Stomach smooth muscle (tissue), 2 donors: ENCODE measurements around the gene MMP28.

Experiments
- H3K27ac ChIP-seq: one replicate; pipeline ENCODE4 v1.7.0; 2013; ENCODE audit warnings: mild to moderate bottlenecking, low read length, inconsistent platforms
- H3K27me3 ChIP-seq, 2 donors: one replicate each; pipeline ENCODE4 v1.7.0; 2013; ENCODE audit warnings: low read length in 2 of 2; ENCODE audit not compliant: insufficient read depth in 2 of 2, control insufficient read depth in 1 of 2
- H3K36me3 ChIP-seq, 2 donors: one replicate each; pipeline ENCODE4 v1.7.0; 2013; ENCODE audit warnings: low read length in 2 of 2; ENCODE audit not compliant: control insufficient read depth in 2 of 2, insufficient read depth in 2 of 2
- H3K4me1 ChIP-seq: one replicate; pipeline ENCODE4 v1.7.0; 2013; ENCODE audit warnings: low read length; ENCODE audit not compliant: control insufficient read depth, insufficient read depth
- H3K4me3 ChIP-seq, 2 donors: one replicate each; pipeline ENCODE4 v1.7.0; 2013; ENCODE audit warnings: low read length in 2 of 2
- H3K9ac ChIP-seq, 2 donors: one replicate each; pipeline ENCODE4 v1.7.0; 2013; ENCODE audit warnings: low read length in 2 of 2, mild to moderate bottlenecking in 1 of 2
- H3K9me3 ChIP-seq, 2 donors: one replicate each; pipeline ENCODE4 v1.7.0; 2013; ENCODE audit warnings: low read length in 2 of 2; ENCODE audit not compliant: control insufficient read depth in 2 of 2
- donor health status: healthy.
- donor health status: Pancreatic carcinoma.

Gene MMP28

DNA sequence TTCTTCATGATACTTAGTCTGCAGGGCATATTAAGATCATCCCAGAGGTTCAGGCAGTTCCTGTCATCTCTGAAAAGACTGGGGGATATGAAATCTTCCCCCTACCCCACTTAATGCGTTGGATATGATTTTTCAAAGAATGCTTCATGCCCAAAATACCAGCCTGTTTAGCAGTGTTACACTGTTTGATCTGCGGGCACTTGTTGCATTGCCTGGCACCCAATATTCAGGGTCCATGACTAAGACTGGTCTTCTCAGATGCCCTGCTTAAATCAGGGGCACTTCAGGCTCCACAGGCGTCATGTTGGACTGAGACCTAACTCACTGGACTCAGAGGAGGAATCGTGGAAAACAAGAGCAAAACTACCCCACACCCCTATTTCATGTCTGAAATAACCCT is 70.4 kb downstream of the MMP28 start:
- H3K27me3 ChIP-seq: no peaks in the 10 kb centered on the region
- H3K9ac ChIP-seq: no peak overlapping the region
- peaks cover 22 to 31% of the 10 kb centered on the region in 2 donors for H3K36me3 ChIP-seq
- H3K4me1 ChIP-seq: peaks cover 5% of the 10 kb centered on the region
- H3K27ac ChIP-seq: no peak overlapping the region
- no peaks in the 10 kb centered on the region for H3K9me3 ChIP-seq
- H3K4me3 ChIP-seq: no peak overlapping the region

DNA sequence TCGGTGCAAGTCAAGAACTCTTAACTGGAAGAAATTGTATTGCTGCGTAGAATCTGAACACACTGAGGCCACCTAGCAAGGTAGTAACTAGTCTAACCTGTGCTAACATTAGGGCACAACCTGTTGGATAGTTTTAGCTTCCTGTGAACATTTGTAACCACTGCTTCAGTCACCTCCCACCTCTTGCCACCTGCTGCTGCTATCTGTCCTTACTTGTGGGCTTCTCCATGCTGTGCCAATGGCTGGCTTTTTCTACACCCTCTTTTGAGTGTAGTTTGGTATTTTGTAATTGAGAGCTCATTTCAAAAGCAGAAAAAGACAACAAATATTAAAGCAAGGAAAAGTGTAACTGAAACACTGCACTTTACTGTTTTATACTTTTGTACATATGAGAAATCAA is 71.7 kb downstream of the MMP28 start:
- Histone ChIP-seq H3K4me1 (peaks cover 5% of the 10 kb centered on the region), H3K36me3 (peaks cover 22 to 31% of the 10 kb centered on the region in 2 donors)

DNA sequence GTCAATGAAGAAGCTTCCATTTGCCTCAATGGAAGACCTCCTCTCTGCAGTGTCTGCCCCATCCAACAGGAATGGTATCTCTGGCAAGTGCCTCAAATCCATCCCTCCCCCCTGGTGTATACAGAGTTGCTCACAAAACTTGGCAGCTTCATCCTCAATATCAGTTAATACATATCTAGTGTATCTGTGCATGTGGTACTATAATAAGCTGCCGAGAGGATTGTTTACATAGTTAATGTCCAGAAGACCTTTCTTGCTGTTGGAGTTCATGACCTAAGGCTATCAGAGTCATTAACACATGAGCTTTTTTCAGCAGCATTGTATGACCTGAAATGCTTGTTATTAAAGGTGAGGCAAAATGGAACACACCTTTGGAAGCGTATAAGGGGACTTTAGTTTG is 78.0 kb downstream of the MMP28 start:
- peaks cover 16% of the 10 kb centered on the region for H3K4me1 ChIP-seq
- no peak overlapping the region for H3K9ac ChIP-seq
- H3K27ac ChIP-seq: peak overlapping the region; percentile 46
- H3K4me3 ChIP-seq: no peak overlapping the region
- H3K27me3 ChIP-seq: no peaks in the 10 kb centered on the region
- H3K9me3 ChIP-seq: no peaks in the 10 kb centered on the region
- peaks cover 0 to 12% of the 10 kb centered on the region in 2 donors for H3K36me3 ChIP-seq

More for the DNA sequence above, 71.7 kb downstream of the MMP28 start:
- no peaks in the 10 kb centered on the region for H3K9me3 ChIP-seq
- H3K9ac ChIP-seq: no peak overlapping the region
- no peak overlapping the region for H3K27ac ChIP-seq
- no peaks in the 10 kb centered on the region for H3K27me3 ChIP-seq
- no peak overlapping the region for H3K4me3 ChIP-seq

DNA sequence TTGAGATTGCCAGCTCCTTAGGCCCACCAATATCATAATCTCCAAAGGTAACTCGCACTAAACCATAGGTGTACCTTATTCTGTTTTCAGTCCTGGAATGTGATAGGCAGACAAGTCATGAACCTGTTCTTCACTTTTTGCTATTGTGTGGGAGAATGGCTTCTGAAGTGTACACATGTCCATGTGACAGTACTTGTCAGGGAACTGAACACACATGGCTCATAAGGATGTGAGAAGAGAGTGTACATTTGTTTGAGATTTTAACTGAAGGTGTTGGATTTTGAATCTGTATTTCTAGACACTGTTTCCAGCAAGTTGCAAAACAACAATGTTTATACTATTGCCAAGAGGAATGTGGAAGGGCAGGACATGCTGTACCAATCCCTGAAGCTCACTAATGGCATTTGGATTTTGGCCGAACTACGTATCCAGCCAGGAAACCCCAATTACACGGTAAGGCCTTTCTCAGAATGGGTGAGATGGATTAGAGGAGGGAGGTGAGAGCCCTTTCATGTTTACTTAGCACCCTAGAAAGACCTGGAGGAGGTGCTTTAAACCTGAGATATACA is 78.5 kb downstream of the MMP28 start:
- Histone ChIP-seq H3K27ac (peak overlapping the region; percentile 46), H3K27me3 (no peaks in the 10 kb centered on the region), H3K9me3 (no peaks in the 10 kb centered on the region), H3K36me3 (peaks cover under 1 to 12% of the 10 kb centered on the region in 2 donors), H3K4me3 (peak overlapping the region in 1 of 2 donors; percentile 18), H3K9ac (no peak overlapping the region), H3K4me1 (peaks cover 16% of the 10 kb centered on the region)

DNA sequence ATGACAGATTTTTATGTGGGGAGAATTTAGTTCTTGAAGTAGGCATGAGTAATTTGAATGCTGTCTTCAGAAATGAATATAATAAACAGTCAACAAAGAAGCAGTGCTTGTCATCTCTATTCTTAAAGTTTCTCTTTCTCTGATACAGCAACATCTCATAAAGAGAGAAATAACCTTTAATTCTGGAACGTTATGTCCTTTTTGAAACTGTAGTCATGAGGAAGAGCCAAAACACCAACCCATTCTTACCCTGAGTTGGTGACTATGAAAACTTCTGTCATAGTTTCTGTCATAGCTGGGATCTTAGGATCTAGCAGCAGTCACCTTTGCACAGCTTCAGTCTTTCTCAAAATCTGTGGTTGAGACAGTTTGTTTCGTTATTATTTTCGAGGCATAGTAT is 79.3 kb downstream of the MMP28 start:
- H3K36me3 ChIP-seq: peaks cover 2 to 13% of the 10 kb centered on the region in 2 donors
- no peak overlapping the region for H3K9ac ChIP-seq
- H3K4me3 ChIP-seq: no peak overlapping the region
- no peak overlapping the region for H3K27ac ChIP-seq
- peaks cover 16% of the 10 kb centered on the region for H3K4me1 ChIP-seq
- no peaks in the 10 kb centered on the region for H3K9me3 ChIP-seq
- H3K27me3 ChIP-seq: no peaks in the 10 kb centered on the region
